Thyroid gland (tissue), 4 donors: Measurements from ENCODE around the gene INKA2. TPM values are rescaled to one million over a fixed set of nuclear protein-coding genes. Genes with fewer than 3 reads are reported as not detected.
"Not testable (repeated sequence)": the region's sequence is repeated elsewhere in the genome, so short reads cannot be mapped to it uniquely, and the experiment has no call there.

ENCODE experiments used
- DNase-seq, 2 donors: peaks; one replicate each; pipeline ENCODE4 v3.0.0-alpha.2; 2019
- H3K27ac ChIP-seq, 3 donors: fragments of 200-600 bp; sonication (generic); 1 replicate in 2 of 3; 2 replicates in 1 of 3; pipeline ENCODE4 v1.5.1; 2016 to 2019; ENCODE audit warnings: mild to moderate bottlenecking in 1 of 3, moderate library complexity in 1 of 3
- H3K27me3 ChIP-seq: fragments of 200-600 bp; sonication (generic); one replicate; pipeline ENCODE4 v1.5.1; 2019
- H3K36me3 ChIP-seq, 2 donors: fragments of 200-600 bp; sonication (generic); one replicate each; pipeline ENCODE4 v1.5.1; 2016 to 2019
- H3K4me1 ChIP-seq, 2 donors: fragments of 200-600 bp; sonication (generic); one replicate each; pipeline ENCODE4 v1.5.1; 2017 to 2019
- H3K4me3 ChIP-seq, 3 donors: fragments of 200-600 bp; sonication (generic); replicated peaks in 1 of 3; 1 replicate in 2 of 3; 2 replicates in 1 of 3; pipeline ENCODE4 v1.5.1; 2016; ENCODE audit warnings: mild to moderate bottlenecking in 1 of 3
- H3K9me3 ChIP-seq: fragments of 200-600 bp; sonication (generic); one replicate; pipeline ENCODE4 v1.5.1; 2017
- CTCF ChIP-seq, 6 experiments: fragments of 200-600 bp in 3 of 6; fragments of 450-650 bp in 3 of 6; sonication (generic) in 3 of 6; IDR thresholded peaks; one replicate each; pipeline ENCODE4 v1.5.1; 2016 to 2019; ENCODE audit warnings: antibody characterized with exemption in 6 of 6, mild to moderate bottlenecking in 2 of 6, inconsistent platforms in 1 of 6, moderate library complexity in 1 of 6
- POLR2A ChIP-seq, 2 donors: fragments of 450-650 bp; IDR thresholded peaks; one replicate each; pipeline ENCODE4 v1.6.1; 2017; ENCODE audit warnings: antibody characterized with exemption in 2 of 2, mild to moderate bottlenecking in 2 of 2, moderate library complexity in 1 of 2
- WGBS, 2 donors: methylation state at CpG; one replicate each; pipeline ENCODE4 v1.1.5; 2017; 5-methylcytosine and 5-hydroxymethylcytosine counted together
- intact Hi-C: fragments of 100-400 bp; cut with DNase I; formaldehyde crosslinking; loops from one replicate; pipeline ENCODE4 v1.15.1; 2023
- total RNA-seq, 4 donors: library from RNA; depleted of rRNA; stranded (reverse); fragments of >200 nt; gene quantifications; one replicate each; pipeline ENCODE4 v1.2.3, GENCODE V29; 2016

The INKA2 gene
- total RNA-seq, 4 donors from 2014 or later, result 4.0 to 5.8 (median 4.4) TPM

- no peak for TF ChIP-seq POLR2A (IDR thresholded peaks at IDR 0.05)
- TF ChIP-seq CTCF (IDR thresholded peaks at IDR 0.05), result no peak
- no peaks in the 10 kb centered on the region for H3K36me3 ChIP-seq
- WGBS, 2 donors, result 88 to 90% methylated on average over 2 of the region's 2 CpGs
- H3K4me1 ChIP-seq, result no peaks in the 10 kb centered on the region
- intact Hi-C loops, result no loop called here
- DNase-seq, result no peak
- H3K27ac ChIP-seq, result no peak overlapping the region
- no peaks in the 10 kb centered on the region for H3K9me3 ChIP-seq
- no peaks in the 10 kb centered on the region for H3K27me3 ChIP-seq
- H3K4me3 ChIP-seq, result no peak overlapping the region
These were observed 7.4 kb upstream of the INKA2 start for GRCh38 chr1:111746614-111746999.

GRCh38 chr1:111745675-111746613, 6.7 kb upstream of the INKA2 start:
- no peak overlapping the region for H3K27ac ChIP-seq
- DNase-seq, result no peak
- no peak overlapping the region for H3K4me3 ChIP-seq
- H3K27me3 ChIP-seq, result no peaks in the 10 kb centered on the region
- TF ChIP-seq CTCF (IDR thresholded peaks at IDR 0.05) (no peak), POLR2A (IDR thresholded peaks at IDR 0.05) (no peak)
- WGBS, 2 donors, result 89 to 90% methylated on average over 9 of the region's 9 CpGs
- no peaks in the 10 kb centered on the region for H3K36me3 ChIP-seq
- intact Hi-C loops, result no loop called here
- no peaks in the 10 kb centered on the region for H3K9me3 ChIP-seq
- H3K4me1 ChIP-seq, result no peaks in the 10 kb centered on the region

- no peaks in the 10 kb centered on the region for H3K27me3 ChIP-seq
- TF ChIP-seq POLR2A (IDR thresholded peaks at IDR 0.05) (no peak), CTCF (IDR thresholded peaks at IDR 0.05) (no peak)
- DNase-seq, result no peak
- WGBS, 2 donors, result 71 to 74% methylated on average over 3 of the region's 3 CpGs
- no peaks in the 10 kb centered on the region for H3K9me3 ChIP-seq
- H3K4me1 ChIP-seq, result peaks cover 3 to 9% of the 10 kb centered on the region in 2 donors
- no peaks in the 10 kb centered on the region for H3K36me3 ChIP-seq
- no peak overlapping the region for H3K27ac ChIP-seq
- intact Hi-C loops, result no loop called here
- H3K4me3 ChIP-seq, result no peak overlapping the region
These were observed 4.5 kb upstream of the INKA2 start for GRCh38 chr1:111743679-111744101.

GRCh38 chr1:111742938-111743549, 3.8 kb upstream of the INKA2 start:
- TF ChIP-seq CTCF (IDR thresholded peaks at IDR 0.05), result no peak
- no peak for TF ChIP-seq POLR2A (IDR thresholded peaks at IDR 0.05)
- WGBS, 2 donors, result 77 to 87% methylated on average over 5 of the region's 5 CpGs
- H3K36me3 ChIP-seq, result no peaks in the 10 kb centered on the region
- H3K4me3 ChIP-seq, result no peak overlapping the region
- intact Hi-C loops, result no loop called here
- no peak overlapping the region for H3K27ac ChIP-seq
- no peaks in the 10 kb centered on the region for H3K27me3 ChIP-seq
- no peaks in the 10 kb centered on the region for H3K9me3 ChIP-seq
- no peak for DNase-seq
- peaks cover 7 to 9% of the 10 kb centered on the region in 2 donors for H3K4me1 ChIP-seq

GRCh38 chr1:111742292-111742691, 3.1 kb upstream of the INKA2 start:
- H3K36me3 ChIP-seq, H3K4me3 ChIP-seq, H3K9me3 ChIP-seq, H3K27ac ChIP-seq, DNase-seq, intact Hi-C loops, H3K27me3 ChIP-seq: not testable (repeated sequence)
- WGBS, 2 donors, result 95 to 96% methylated on average over 14 of the region's 14 CpGs
- H3K4me1 ChIP-seq, result peaks cover 9 to 13% of the 10 kb centered on the region in 2 donors
